AG20443 (cell line): Measurements from ENCODE around the gene MAP3K6.

Experiments
- DNase-seq: peaks from one replicate; pipeline ENCODE4 v3.0.0; 2012; ENCODE audit warnings: low spot score, mixed read lengths

Gene MAP3K6

DNA sequence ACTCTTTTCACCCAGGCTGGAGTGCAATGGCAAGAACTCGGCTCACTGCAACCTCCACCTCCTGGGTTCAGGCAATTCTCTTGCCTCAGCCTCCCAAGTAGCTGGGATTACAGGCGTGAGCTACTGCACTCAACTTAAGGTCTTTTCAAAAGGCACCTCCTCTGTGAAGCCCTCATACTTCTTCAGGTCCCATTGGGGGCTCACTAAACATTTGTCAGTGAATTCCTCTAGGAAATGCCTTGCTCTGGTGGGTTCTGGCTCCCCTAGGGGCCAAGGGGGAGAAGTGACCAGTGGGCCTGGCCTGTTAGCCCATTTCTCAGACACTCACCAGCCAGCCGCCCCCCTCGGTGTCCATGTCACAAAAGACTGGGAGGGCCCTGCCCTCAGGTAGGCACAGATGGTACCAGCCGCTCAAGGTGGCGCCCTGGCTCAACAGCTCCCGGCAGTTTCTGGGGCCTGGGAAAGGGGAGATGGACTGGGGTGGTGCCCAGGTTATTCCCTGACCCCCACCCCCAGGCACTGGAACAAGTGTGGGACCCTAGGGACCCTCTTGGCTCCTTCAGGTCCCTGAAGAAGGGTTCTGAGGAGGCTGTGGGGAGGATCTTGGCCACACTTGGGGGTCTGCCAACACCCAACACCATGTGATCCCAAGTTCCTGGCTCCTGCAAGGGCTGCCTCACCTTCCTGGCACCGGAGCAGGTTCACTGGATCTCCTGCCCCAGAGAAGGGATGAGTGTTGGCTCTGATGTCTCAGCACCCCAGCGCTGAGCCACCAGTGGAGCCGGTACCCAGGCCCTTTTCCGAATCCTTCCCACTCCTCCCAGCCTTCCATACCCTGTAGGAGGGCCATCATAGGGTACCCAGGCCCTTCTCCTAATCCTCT lies 6.3 kb upstream of the MAP3K6 start:
- peak; percentile 27 for DNase-seq

DNA sequence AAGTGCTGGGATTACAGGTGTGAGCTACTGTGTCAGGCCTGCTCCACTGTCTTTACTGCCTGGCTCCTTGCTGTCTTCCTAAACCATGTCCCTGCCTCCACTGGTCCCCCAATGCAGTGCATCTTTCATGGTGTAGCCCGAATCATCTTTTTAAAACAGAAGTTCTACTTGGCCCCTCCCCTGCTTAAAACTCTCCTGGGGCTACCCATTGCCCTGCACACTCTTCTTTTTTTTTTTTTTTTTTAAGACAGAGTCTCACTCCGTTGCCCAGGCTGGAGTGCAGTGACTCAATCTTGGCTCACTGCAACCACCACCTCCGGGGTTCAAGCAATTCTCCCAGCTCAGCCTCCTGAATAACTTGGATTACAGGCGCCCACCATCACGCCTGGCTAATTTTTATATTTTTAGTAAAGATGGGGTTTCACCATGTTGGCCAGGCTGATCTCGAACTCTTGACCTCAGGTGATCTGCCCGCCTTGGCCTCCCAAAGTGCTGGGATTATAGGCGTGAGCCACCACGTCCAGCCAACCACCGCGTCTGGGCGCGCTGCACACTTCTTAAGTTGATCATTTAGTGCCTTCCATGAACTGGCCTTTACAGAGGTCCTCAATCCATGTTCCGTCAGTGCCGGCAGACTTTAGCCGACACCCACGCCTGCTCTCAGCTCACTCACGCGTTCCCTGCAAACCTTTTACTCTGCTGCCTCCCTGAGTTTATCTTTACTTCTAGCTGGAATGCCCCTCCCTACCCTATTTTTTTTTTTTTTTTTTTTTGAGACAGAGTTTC lies 5.5 kb upstream of the MAP3K6 start:
- no peak for DNase-seq

DNA sequence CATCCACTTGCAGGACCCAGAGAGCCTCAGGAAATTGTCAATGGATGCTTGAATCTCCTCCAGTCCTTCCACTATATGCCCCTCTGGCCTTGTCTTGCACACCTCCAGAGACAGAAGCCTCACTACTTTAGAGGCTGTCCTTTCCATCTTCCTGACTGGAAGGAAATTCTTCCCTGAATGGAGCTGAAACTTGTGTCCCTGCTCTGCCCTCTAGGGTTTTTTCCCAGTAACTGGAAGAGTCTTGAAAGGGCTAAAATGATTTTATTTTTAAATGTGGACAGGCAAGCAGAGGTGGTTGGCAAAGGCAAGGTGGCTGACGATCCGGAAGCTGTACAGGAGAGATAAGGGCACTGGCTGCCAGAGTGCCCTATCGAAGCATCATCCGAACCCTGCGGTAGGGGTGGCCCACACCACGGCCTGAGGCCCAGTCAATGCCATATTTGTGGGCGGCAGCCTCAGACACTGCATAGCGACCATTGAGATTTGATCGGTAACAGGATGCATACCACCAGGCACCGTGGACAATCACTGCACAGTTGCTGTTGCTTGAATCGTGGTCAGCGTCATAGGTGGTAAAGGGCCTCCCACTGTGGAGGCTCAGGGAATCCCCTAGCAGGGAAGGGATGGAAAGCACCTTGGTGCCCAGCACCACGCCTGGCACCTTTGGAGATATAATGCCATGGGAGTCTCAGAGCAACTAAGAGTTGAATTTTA lies 2.3 kb upstream of the MAP3K6 start:
- peak; percentile 22 for DNase-seq

DNA sequence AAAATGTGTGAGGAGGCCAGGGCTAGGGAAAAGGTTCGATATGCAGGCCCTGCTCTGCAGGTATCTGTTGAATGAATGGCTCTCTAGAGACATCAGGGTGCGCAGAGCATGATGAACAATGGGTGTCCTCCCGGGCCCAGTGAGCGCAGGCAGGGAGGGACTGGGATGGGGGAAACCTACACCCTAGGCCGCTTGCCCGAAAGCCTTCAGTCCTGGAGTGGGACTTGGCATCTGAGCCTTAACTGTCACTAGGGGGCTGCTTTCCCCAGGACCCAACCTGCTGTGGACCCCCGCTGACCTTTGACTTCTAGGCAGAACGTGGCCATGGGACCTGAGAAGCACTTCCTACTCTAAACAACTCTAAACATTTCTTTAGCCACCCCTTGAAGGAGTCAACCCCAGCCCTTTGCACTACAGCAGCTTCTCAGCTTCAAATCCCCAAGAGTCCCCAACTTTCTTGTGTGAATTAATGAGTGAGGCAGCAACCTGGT lies 444 bp upstream of the MAP3K6 start:
- DNase-seq, result no peak

DNA sequence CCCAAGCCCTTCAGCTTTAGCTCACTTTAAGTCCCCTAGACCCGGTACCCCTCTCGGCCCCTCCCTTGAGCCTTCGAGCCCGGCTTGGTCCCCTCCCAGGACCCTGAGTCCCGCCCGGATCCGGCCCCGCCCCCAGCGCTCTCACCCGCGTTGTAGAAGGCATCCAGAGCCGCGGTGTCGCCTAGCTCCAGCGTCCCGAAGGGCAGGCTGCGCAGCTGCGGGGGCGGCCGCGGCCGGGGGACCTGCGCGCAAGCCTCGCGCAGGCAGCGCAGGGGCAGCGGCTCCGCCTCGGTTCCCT lies 699 bp downstream of the MAP3K6 start:
- DNase-seq, result peak; percentile 82

DNA sequence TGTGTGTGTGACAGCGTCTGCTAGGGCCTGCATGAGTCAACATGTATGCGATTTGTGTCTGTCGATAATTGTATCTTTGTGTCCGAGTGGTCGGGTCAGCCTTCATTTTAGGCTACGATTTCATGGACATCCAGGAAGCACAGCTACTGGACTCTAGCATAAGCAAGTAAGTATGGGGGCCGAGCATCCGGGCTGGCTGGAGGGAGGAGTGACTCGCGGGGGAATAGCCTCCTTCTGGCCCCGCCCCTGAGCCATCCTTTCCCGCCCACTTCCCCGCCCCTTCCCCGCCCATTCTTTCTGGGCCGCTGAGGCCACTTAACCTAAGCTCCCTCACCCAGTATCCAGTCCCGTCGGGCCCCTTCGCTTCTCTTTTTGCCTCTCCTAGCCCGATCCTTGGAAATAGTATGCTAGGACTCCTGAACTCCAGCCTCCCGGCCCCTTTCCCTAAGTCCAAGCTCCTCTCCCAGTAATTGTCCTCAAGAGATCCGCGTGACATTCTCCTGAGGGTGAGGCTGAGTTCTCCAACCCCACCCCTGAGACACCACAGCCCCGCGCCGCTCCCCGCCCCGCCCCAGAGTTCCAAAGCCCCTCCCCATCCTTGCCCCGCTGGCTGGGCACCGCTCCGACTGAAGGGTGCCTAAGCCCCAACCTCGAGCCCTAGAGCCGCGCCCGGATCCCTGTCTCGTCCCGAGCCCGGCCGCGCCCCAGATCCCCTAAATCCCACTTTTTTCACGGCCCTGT lies 1.2 kb downstream of the MAP3K6 start:
- peak; percentile 97 for DNase-seq

DNA sequence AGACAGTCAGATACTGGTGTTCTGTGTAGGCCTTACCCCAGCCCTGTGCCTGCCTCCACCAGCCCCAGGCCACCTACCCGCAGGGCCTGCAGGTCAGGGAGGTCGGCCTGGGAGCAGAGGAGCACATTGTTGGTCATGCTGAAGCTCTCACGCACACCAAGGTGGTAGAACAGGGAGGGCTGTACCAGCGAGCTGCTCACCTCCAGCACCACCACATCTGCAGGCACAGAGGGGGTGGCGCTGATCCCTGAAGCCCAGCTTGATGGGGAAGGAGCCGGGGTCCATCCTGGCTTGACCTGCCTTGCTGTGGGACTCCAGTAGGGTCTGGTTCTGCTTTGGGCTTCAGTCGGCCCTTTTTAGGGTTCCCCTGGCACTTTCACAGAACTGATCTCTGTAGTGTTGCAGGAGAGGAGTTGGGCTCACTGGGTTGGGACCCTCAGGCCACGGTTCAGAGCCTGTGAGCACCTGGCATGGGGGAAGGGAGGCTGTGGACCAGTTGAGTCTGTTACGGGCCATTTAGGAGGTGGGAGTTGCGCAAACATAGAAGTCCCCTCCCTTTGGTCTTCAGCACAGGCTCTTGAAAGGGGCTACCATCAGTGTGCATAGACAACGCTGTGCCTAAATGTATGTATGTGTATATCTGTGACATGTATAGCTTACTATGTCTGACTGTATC lies 1.9 kb downstream of the MAP3K6 start:
- DNase-seq, result no peak

DNA sequence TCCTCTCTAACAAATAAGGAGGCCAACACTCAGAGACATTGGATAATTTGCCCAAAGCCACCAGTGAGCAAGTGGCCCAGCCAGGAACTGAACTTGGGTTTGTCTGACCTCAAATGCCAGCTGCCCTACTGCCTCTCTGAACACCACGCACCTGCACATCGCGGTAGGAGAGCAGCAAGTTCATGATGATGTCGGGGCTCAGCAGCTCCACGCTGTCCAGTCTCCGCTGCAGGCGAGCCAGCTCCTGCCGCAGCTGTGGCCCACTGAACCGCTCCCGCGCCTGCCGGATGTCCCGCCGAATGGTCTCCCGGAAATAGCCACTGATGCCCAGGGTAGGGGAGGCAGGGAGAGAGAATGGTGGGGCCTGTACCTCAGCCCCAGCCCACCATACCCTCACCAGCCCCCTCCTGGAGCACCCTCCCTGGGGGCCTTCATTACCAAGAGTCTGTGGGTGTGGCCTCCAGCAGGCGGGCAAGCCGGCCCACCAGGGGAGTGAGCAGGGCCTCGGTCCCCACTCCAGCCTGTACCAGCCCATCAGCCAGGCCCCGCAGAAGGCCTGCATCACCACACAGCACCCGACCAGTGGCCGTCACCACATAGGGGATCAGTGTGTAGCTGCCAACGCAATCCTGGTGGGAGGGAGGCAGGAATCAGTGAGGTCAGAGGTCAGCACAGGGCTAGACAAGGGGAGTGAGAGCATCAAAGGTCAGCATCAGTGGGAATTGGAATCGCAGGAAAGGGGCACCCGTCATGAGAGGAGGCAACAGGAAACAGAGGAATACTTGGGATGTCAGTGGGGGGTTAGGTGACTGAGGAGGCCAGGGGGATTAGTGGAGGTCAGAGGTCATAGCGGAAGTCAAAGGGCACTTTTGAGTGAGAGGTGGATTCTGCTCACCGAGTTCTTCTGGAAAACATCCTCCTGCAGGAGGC lies 2.7 kb downstream of the MAP3K6 start:
- DNase-seq, result no peak

DNA sequence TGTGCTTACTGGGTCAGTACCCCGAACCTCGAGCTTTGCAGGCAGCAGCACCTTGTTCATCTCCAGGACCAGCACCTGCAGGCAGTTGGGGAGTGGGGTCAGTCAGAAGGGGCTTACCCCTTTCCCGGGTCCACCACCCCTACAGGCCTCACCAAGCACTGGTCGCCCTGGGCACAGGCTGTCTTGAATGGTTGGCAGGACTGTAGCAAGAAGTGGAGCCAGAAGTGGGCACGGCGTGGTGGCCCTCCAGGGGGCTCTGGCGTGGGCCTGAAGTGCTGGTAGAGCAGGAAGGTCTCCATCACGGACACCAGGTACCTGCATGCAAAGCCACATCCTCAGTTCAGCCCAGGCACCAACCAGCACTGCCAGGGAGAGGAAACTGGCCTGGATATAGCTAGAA lies 5.2 kb downstream of the MAP3K6 start:
- no peak for DNase-seq

DNA sequence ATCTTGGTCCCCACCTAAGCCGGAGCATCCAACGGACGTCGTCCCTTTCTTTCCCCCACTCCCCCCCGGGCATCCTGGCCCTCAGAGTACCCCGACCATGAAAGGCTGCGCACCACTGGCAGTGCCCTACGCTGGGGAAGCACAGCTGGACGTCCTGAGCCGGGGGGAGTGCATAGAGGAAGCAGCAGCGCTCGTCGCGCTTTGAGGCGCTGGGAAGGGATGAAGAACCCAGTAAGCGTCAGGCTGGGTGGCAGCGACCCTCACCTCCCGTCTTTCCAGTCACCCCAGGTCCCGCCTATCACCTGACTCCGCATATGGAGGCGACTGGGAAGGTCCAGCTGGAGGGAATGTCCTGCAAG lies 5.7 kb downstream of the MAP3K6 start:
- no peak for DNase-seq

DNA sequence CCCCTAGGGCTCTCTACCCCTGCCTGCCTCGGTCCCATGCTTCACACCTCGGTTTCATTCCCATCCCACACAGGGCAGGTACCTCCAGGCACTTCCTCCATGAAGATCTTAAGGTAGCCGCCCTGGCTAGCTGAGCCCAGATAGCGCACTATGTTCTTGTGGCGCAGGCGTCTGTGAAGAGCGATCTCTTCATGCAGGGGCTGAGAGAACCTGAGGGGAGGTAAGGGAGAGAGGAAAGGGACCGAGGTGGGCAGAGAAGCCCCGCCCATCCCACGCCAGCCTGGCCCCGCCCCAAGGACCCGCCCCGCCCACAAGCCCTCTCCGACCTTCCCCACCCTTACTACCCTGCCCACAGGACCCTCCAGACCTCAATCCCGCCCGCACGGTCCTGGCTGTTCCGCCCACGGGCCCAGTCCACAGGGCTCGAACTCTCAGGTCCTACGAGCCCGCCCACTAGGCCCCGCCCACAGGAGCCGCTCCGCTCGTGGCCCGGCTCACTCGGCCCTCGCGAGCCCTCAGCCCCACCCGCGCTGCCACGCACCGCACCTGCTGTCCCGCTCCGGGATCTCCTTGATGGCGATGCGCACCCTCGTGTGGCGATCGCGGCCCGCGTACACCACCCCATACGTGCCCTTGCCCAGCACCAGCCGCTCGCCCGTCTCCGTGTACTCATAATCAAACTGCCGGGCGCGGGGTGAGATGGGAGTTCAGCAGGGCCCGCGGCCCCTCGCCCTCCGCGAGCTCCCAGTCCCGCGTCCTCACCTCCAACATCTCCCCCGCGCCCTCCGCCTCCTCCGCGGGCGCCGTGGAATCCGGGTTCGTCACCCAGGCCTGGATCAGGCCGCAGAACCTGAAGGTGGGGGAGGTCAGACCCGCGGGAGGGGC lies 6.4 kb downstream of the MAP3K6 start:
- no peak for DNase-seq

DNA sequence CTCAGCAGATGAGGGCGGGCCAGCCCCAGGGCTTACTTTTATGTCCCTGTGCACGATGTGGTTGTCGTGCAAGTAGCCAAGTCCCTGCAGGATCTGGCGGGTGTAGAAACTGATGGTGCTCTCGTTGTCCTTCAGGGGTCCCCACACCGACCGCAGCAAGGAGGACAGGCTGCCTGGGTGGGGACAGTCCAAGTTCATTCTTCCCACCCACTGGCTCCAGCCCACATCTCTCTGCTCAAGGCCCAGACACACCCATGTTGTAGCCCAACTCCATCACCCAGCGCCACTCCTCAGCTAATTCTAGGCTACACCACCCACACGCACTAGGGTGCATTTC lies 7.0 kb downstream of the MAP3K6 start:
- DNase-seq, result no peak

DNA sequence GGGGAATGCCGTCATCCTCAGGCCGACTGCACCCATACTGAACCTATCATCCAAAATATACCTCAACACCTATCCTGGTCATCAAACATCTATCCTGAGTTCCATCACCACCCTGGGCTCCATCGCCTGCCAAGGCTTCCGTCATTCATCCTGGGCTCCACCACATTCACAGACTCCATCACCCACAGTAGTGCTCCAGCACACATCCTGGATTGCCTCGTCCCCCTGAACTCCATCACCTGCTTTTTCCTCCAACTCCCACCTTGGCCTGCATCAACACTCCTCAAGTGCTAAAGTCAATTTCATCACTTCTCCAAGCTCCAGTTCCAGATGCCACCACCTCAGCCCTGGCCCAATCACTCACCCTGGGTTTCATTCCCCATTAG lies 7.8 kb downstream of the MAP3K6 start:
- no peak for DNase-seq

DNA sequence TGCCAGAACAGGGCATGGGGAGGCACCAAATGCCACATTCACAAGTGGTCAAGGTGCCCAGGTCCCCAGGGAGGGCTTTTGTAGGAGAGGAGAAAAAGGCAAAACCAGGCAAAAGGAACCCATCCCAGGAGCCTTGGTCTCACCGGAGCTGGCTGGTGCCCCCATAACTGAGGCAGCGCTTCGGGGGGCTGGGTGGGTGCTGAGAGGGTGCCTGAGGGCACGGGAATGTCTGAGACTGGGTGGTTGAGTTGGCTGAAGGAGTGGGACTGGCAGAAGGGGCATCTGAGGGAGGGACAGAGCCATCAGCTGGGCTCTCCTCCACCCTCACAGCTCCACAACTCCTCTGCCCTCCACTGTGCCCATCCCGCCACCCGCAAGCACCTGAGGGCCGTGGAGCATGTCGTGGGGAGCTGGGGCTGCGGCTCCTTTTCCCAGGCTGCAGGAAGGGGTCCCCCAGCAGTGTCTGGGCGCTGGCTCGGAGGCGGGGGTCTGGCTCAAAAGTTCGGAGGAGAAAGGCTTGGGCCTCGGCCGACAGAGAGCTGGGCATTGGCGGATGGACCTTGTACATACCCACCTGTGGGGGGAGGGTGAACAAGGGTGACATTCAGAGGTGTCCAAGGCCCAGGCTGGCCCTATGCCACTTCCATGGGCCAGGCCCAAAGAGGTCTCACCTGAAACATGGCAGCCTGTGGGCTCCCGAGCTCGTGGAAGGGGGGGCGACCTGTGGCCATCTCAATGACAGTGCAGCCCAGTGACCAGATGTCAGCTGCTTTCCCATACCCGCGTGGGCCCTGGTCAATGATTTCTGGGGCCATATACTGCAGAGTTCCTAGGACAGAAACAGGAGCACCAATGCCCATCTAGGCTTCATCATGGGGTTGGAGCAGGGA lies 8.5 kb downstream of the MAP3K6 start:
- no peak for DNase-seq

DNA sequence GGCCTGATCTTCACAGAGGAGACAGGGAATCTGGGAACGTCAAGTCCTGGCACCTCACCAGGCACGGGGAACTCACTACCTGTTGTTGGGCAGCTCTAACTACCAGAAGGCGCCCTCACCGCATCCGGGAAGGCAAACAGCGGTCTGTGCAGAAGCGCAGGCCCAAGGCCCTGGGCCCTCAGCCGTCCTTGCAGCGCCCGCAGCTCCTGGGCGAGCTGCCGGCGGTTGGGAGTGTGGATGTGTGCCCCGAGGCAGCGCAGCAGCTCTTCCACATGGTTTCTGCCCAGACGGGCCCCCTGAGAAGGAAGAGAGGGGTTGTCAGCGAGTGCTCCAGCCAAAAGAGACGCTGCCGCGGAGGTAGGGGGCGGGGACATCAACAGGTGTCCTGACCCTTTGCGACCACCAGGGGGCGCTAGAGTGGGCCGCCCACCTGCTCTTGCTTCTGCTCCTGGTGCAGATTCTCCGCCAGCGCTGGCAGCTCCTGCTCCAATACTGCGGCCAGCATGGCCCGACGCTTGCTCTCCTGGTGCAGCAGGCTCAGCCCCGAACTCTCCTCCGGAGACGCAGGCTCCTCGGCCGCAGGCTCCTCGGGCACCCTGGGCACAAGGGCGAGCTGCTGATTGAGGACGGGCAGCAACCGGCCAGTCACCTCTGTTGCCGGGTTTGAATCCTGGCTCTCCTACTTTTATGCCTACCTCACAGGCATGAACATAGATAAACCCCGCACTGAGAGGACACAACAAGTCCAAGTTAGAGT lies 9.3 kb downstream of the MAP3K6 start:
- peak; percentile 88 for DNase-seq

DNA sequence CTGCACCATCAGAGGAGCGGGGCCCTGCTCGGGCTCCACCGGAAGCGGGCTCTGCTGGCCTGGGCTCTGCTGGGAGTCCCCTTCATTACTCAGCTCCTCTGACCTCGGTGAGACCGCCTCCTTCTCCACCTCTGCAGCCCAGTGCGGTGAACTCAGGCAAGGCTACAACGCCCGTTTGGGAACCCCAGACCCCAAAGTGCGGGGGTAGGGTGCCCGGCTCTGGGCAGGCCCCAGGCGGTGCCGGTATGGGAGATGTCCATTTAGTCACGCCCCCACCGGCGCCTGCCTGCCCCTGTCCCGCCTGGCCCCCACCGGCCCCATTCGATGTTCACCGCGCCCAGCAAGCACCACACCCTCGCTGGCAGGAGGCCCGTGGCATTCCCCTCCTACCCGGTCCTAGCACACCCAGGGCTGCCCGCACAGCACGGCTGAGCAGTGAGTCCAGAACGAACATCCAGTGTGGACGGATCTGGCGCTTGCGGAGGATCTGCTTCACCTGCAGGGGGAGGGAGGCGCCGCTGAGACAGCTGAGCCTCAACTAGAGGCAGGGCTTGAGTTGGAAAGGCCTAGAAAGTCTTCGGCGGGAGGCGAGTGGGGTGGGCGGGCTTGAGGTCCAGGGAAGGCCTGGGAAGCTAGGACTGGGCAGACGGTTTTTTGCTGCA lies 10.0 kb downstream of the MAP3K6 start:
- DNase-seq, result no peak

DNA sequence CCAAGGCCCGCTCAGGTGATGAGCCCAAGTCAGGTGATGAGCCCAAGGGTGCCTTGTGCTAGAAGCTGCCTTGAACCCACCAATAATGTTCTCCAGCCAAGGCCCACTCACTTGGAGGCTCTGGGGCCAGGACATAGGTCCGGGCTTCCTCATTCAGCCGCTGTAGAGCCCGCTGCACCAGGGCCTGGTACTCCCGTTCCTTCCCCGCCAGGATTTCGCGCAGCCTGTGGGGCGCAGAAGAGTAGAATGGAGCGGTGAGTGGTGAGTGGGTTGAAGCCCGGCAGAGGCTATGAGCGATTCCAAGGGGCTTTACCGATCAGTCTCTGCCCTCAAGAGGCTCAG lies 10.5 kb downstream of the MAP3K6 start:
- DNase-seq, result no peak
